ENCODE data around the gene ORC3.
"Not testable (repeated sequence)": the region's sequence is repeated elsewhere in the genome, so short reads cannot be mapped to it uniquely, and the experiment has no call there.

ORC3 gene

DNA sequence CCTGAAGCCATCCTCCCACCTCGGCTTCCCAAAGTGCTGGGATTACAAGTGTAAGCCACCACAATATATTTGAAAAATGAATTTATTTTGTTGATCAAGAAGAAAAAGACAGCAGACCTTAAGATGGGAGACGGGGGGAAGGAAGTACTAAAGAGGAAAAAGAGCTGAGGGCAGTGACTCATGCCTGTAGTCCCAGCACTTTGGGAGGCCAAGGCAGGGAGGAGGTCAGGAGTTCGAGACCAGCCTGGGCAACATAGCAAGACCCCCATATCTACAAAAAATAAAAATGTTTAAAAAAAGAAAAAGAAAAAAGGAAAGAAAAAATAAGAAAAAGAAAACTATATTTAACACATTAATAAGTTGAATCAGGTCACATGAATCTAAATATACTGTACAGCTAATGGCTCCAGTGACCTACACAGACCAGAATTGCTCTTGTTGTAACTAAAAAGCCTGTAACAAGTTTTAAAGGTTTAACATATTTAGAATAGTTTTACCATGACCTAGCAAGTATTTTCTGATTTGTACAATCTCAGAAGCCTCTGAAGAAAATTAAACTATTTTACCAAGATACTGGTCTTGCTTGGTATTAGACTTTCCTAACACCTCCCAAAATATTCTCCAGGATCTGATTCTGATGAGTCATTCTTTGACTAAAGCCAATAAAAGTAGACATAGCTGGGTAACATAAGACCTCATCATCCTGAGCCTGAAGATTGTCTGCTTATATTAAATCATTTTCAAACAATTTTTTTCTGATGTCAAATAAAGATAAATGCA is 116.4 kb downstream of the ORC3 start:
- Mint-ChIP-seq H3K27ac (no peak overlapping the region), H3K4me1 (peaks cover 8% of the 10 kb centered on the region), H3K4me3 (no peak overlapping the region), H3K9me3 (no peaks in the 10 kb centered on the region), H3K27me3 (ENCODE audit: low read depth, poor library complexity) (no peaks in the 10 kb centered on the region), H3K36me3 (ENCODE audit: low read depth) (no peaks in the 10 kb centered on the region)
- no peak for DNase-seq
- TF ChIP-seq, protein P1, sequence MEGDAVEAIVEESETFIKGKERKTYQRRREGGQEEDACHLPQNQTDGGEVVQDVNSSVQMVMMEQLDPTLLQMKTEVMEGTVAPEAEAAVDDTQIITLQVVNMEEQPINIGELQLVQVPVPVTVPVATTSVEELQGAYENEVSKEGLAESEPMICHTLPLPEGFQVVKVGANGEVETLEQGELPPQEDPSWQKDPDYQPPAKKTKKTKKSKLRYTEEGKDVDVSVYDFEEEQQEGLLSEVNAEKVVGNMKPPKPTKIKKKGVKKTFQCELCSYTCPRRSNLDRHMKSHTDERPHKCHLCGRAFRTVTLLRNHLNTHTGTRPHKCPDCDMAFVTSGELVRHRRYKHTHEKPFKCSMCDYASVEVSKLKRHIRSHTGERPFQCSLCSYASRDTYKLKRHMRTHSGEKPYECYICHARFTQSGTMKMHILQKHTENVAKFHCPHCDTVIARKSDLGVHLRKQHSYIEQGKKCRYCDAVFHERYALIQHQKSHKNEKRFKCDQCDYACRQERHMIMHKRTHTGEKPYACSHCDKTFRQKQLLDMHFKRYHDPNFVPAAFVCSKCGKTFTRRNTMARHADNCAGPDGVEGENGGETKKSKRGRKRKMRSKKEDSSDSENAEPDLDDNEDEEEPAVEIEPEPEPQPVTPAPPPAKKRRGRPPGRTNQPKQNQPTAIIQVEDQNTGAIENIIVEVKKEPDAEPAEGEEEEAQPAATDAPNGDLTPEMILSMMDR (IDR thresholded peaks at IDR 0.05): no peak

DNA sequence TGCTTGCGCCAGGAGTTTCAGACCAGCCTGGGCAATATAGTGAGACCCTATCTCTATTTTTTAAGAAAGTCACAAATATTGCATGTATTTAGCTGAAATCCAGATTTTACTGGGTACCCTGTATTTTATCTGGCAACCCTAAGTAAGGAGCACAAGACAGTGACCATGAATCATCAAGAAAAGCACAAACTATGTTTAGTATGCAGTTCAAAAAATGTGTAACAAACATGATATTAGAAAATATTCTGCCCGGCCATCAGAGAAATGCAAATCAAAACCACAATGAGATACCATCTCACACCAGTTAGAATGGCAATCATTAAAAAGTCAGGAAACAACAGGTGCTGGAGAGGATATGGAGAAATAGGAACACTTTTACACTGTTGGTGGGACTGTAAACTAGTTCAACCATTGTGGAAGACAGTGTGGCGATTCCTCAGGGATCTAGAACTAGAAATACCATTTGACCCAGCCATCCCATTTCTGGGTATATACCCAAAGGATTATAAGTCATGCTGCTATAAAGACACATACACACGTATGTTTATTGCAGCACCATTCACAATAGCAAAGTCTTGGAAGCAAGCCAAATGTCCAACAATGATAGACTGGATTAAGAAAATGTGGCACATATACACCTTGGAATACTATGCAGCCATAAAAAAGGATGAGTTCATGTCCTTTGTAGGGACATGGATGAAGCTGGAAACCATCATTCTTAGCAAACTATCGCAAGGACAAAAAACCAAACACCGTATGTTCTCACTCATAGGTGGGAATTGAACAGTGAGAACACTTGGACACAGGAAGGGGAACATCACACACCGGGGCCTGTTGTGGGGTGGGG is 118.9 kb downstream of the ORC3 start:
- not testable (repeated sequence) for H3K4me3 Mint-ChIP-seq; H3K4me1 Mint-ChIP-seq; DNase-seq; H3K36me3 Mint-ChIP-seq (ENCODE audit: low read depth); H3K27ac Mint-ChIP-seq; H3K27me3 Mint-ChIP-seq (ENCODE audit: low read depth, poor library complexity); H3K9me3 Mint-ChIP-seq

DNA sequence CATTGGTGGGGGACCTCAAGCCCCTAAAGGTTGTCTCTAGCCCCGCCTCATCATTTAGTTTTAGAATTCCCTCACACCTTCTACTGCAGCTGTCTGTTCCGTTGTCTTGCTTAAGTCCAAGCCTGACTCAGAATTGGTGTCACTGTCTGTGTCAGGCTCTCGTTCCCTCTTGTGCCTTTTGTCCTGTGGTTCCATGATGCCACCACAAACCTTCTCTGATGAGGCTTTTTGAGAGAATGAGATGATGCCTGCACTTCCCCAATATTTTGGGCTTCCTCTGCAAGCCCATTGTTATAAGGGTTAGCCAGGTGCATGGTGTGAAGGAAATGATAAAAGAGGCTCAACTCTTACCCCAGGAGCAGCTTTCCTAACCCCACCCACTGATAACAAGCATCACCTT is 120.2 kb downstream of the ORC3 start:
- no peak overlapping the region for H3K4me3 Mint-ChIP-seq
- no peaks in the 10 kb centered on the region for H3K36me3 Mint-ChIP-seq (ENCODE audit: low read depth)
- H3K9me3 Mint-ChIP-seq: no peaks in the 10 kb centered on the region
- H3K27me3 Mint-ChIP-seq (ENCODE audit: low read depth, poor library complexity): no peaks in the 10 kb centered on the region
- no peaks in the 10 kb centered on the region for H3K4me1 Mint-ChIP-seq
- H3K27ac Mint-ChIP-seq: no peak overlapping the region
- DNase-seq: no peak
- TF ChIP-seq, protein P1 (IDR thresholded peaks at IDR 0.05): no peak

DNA sequence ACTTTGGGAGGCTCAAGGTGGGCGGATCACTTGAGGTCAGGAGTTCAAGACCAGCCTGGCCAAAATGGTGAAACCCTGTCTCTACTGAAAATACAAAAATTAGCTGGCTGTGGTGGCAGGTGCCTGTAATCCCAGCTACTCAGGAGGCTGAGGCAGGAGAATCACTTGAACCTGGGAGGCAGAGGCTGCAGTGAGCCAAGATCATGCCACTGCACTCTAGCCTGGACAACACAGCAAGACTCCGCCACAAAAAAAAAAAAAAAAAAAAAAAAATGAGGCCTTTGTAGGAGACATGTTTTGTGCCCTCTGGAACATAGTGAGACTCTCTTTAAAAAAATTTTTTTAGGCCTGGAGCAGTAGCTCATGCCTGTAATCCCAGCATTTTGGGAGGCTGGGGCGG is 122.8 kb downstream of the ORC3 start:
- not testable (repeated sequence) for H3K4me3 Mint-ChIP-seq; H3K9me3 Mint-ChIP-seq; H3K27ac Mint-ChIP-seq; H3K27me3 Mint-ChIP-seq (ENCODE audit: low read depth, poor library complexity); H3K4me1 Mint-ChIP-seq; H3K36me3 Mint-ChIP-seq (ENCODE audit: low read depth); DNase-seq

DNA sequence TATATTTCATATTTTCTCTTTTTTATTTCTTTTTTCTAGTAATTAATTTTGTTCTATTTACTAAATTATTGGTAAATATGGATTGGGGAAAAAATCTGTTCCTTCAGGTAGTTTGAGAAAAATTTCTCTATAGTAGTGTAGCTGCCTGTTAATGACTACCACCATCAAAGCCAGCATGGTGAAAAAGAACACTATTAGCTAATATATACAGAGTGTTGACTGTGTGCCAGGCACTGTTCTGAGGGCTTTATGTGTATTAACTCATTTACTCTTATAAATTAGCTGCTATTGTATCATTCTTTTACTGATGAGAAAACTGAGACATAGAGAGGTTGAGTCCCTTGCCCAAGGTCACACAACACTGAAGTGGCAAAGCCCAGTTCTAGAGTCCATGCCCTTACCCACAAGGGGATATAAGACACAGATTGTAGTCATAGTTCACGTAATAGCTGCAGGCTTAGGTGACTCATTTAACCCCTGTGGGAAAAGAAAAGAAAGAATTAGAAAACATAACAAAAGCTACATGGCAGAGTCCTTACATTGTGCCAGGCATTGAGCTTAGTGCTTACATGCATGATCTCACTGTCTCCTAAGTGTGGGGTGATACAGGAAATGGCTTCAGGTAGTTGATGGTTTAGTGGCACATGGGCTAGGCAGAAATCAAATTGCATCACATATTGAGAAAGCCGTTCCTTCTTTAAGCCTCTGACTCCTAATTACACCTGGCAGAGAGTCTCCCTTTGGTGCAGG is 124.3 kb downstream of the ORC3 start:
- DNase-seq: no peak
- no peaks in the 10 kb centered on the region for H3K36me3 Mint-ChIP-seq (ENCODE audit: low read depth)
- H3K27me3 Mint-ChIP-seq (ENCODE audit: low read depth, poor library complexity): no peaks in the 10 kb centered on the region
- H3K4me1 Mint-ChIP-seq: no peaks in the 10 kb centered on the region
- no peak overlapping the region for H3K4me3 Mint-ChIP-seq
- TF ChIP-seq, protein P1 (IDR thresholded peaks at IDR 0.05): no peak
- H3K9me3 Mint-ChIP-seq: no peaks in the 10 kb centered on the region
- no peak overlapping the region for H3K27ac Mint-ChIP-seq
